ENCODE results near the gene KDELR3. TPM values are rescaled to one million over a fixed set of nuclear protein-coding genes. Genes with fewer than 3 reads are reported as not detected.

Gene KDELR3
- total RNA-seq, 1 experiment from 2014 or later, result 33.1 TPM

DNA sequence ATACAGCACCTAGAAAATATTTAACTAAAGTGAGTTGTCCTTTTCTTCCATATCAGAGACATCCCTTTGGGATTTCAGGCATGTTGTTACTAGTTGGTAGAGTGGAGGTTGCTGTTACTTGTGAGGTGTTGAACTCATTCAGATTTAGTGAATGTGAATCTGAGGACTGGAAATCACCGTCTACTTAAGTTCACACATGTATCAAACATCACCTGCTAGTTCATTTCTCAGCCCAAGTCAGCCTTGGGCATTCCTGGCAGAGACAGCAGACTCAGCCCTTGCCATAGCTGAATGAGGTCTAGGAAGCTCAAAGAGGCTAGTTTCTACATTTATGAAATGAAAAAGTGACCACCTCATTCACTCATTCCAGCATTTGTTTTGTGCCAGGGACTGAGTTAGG lies 9.7 kb downstream of the KDELR3 start:
- intact Hi-C loops (cut with micrococcal nuclease), result no loop called here
- Histone ChIP-seq H3K27ac (ENCODE audit: low read depth, low read length) (no peak overlapping the region), H3K4me2 (ENCODE audit: low read length) (no peak overlapping the region), H3K9ac (ENCODE audit: low read length) (no peak overlapping the region), H3K9me2 (ENCODE audit: insufficient read depth) (no peaks in the 10 kb centered on the region), H3K27me3 (ENCODE audit: insufficient read depth, low read length) (no peaks in the 10 kb centered on the region), H3K36me3 (ENCODE audit: control insufficient read depth in 1 of 2, insufficient read depth in 2 of 2, low read length in 2 of 2) (peaks cover 0 to 16% of the 10 kb centered on the region in 2 experiments; a peak in 1 of 4 replicates), H3K9me3 (ENCODE audit: control insufficient read depth in 1 of 2, insufficient read depth in 1 of 2, low read depth in 1 of 2, low read length in 2 of 2) (no peaks in the 10 kb centered on the region), H4K20me1 (ENCODE audit: insufficient read depth) (no peaks in the 10 kb centered on the region), H2AFZ (ENCODE audit: low read depth, low read length, poor library complexity, severe bottlenecking) (no peak overlapping the region), H3K79me2 (ENCODE audit: insufficient read depth, low read length) (no peaks in the 10 kb centered on the region), H3K4me3 (replicated peaks in 1 of 2; ENCODE audit: low read depth in 1 of 2, low read length in 2 of 2) (no peak overlapping the region), H3K4me1 (ENCODE audit: control insufficient read depth in 1 of 2, insufficient read depth in 2 of 2, low read length in 2 of 2) (no peaks in the 10 kb centered on the region)
- ChIA-PET RAD21 (ENCODE audit: low non-redundant PET in 1 of 2, low total read pairs in 2 of 2, uncharacterized antibody in 2 of 2, unreplicated experiment in 2 of 2) (no interaction called here), CTCF (no interaction called here), POLR2A (no interaction called here)
- DNase-seq (ENCODE audit: low read depth, low spot score) (no peak), ATAC-seq (no peak)
- no peak for TF ChIP-seq POLR2AphosphoS5 (IDR thresholded peaks at IDR 0.05; ENCODE audit: low read depth, low read length)
- no TSS peak for BruUV-seq (replicated peaks)

DNA sequence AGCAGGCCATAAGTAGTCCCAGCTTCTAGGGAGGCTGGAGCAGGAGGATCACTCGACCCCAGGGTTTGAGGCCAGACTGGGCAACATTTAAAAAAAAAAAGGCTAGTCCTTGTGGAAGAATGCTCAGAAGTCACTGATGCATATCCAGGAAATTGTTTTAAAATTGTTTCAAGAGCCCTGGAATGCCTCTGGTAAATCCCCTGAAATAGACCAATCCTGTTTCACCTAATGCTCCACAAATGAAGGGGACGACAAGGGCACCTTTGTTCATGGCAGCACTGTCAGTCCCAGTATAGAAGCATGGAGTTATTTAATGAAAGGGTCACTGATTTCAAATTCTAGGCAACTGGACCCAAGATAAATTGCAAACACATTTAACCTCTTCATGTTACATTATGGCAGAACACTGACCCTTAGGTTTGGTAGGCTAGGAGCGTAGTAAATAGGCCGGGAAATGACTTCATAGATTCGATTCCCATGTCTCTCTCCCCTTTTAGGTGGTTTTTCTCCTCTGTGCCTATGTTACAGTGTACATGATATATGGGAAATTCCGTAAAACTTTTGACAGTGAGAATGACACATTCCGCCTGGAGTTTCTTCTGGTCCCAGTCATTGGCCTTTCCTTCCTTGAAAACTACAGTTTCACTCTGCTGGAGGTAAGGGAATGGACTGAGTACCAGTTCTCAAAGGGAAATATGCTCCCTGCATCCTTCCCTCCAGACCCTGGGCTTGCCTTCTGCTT lies 11.4 kb downstream of the KDELR3 start:
- ChIA-PET POLR2A (no interaction called here), RAD21 (ENCODE audit: low non-redundant PET in 1 of 2, low total read pairs in 2 of 2, uncharacterized antibody in 2 of 2, unreplicated experiment in 2 of 2) (no interaction called here), CTCF (no interaction called here)
- TF ChIP-seq, protein P1, sequence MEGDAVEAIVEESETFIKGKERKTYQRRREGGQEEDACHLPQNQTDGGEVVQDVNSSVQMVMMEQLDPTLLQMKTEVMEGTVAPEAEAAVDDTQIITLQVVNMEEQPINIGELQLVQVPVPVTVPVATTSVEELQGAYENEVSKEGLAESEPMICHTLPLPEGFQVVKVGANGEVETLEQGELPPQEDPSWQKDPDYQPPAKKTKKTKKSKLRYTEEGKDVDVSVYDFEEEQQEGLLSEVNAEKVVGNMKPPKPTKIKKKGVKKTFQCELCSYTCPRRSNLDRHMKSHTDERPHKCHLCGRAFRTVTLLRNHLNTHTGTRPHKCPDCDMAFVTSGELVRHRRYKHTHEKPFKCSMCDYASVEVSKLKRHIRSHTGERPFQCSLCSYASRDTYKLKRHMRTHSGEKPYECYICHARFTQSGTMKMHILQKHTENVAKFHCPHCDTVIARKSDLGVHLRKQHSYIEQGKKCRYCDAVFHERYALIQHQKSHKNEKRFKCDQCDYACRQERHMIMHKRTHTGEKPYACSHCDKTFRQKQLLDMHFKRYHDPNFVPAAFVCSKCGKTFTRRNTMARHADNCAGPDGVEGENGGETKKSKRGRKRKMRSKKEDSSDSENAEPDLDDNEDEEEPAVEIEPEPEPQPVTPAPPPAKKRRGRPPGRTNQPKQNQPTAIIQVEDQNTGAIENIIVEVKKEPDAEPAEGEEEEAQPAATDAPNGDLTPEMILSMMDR (IDR thresholded peaks at IDR 0.05 in 2 of 3, conservative IDR thresholded peaks at IDR 0.05 in 1 of 3; ENCODE audit: borderline replicate concordance in 1 of 3, insufficient read depth in 1 of 3, low read depth in 2 of 3, low read length in 2 of 3), result no peak
- TF ChIP-seq CEBPB (IDR thresholded peaks at IDR 0.05; ENCODE audit: low read depth), result no peak
- no peak for TF ChIP-seq YY1 (IDR thresholded peaks at IDR 0.05; ENCODE audit: extremely low read depth, insufficient replicate concordance, low read depth, low read length)
- TF ChIP-seq ZNF274 (IDR thresholded peaks at IDR 0.05; ENCODE audit: low read depth, low read length), result no peak
- no peak for TF ChIP-seq TCF7L2 (IDR thresholded peaks at IDR 0.05; ENCODE audit: borderline replicate concordance, extremely low read depth, insufficient read depth, insufficient read length)
- TF ChIP-seq CBX3 (IDR thresholded peaks at IDR 0.05; ENCODE audit: low read depth), result no peak
- TF ChIP-seq SIN3A (IDR thresholded peaks at IDR 0.05; ENCODE audit: low read depth), result no peak
- no peak for TF ChIP-seq ZFX (IDR thresholded peaks at IDR 0.05)
- TF ChIP-seq, protein P2, sequence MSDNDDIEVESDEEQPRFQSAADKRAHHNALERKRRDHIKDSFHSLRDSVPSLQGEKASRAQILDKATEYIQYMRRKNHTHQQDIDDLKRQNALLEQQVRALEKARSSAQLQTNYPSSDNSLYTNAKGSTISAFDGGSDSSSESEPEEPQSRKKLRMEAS (IDR thresholded peaks at IDR 0.05), result no peak
- no peak for TF ChIP-seq SP1 (IDR thresholded peaks at IDR 0.05; ENCODE audit: low read depth)
- no peak for TF ChIP-seq ZBTB33 (IDR thresholded peaks at IDR 0.05; ENCODE audit: extremely low read depth, insufficient replicate concordance, low read length)
- no peak for TF ChIP-seq EZH2phosphoT487 (IDR thresholded peaks at IDR 0.05; ENCODE audit: borderline replicate concordance)
- TF ChIP-seq RAD21 (IDR thresholded peaks at IDR 0.05; ENCODE audit: low read depth), result no peak
- intact Hi-C loops (cut with micrococcal nuclease), result no loop called here
- Histone ChIP-seq H3K36me3 (ENCODE audit: control insufficient read depth in 1 of 2, insufficient read depth in 2 of 2, low read length in 2 of 2) (peaks cover 11 to 33% of the 10 kb centered on the region in 2 experiments), H3K27me3 (ENCODE audit: insufficient read depth, low read length) (no peaks in the 10 kb centered on the region), H3K9me3 (ENCODE audit: control insufficient read depth in 1 of 2, insufficient read depth in 1 of 2, low read depth in 1 of 2, low read length in 2 of 2) (no peaks in the 10 kb centered on the region), H3K27ac (ENCODE audit: low read depth, low read length) (no peak overlapping the region), H3K4me2 (ENCODE audit: low read length) (no peak overlapping the region), H3K9me2 (ENCODE audit: insufficient read depth) (no peaks in the 10 kb centered on the region), H3K79me2 (ENCODE audit: insufficient read depth, low read length) (no peaks in the 10 kb centered on the region; the same call in 1 of the 2 replicates), H3K4me1 (ENCODE audit: control insufficient read depth in 1 of 2, insufficient read depth in 2 of 2, low read length in 2 of 2) (no peaks in the 10 kb centered on the region), H2AFZ (ENCODE audit: low read depth, low read length, poor library complexity, severe bottlenecking) (no peak overlapping the region), H4K20me1 (ENCODE audit: insufficient read depth) (no peaks in the 10 kb centered on the region), H3K9ac (ENCODE audit: low read length) (no peak overlapping the region), H3K4me3 (replicated peaks in 1 of 2; ENCODE audit: low read depth in 1 of 2, low read length in 2 of 2) (no peak overlapping the region)
- ATAC-seq (no peak), DNase-seq (ENCODE audit: low read depth, low spot score) (no peak)
- no TSS peak for BruUV-seq (replicated peaks)

Measured in HCT116 (cell line).